ENCODE data around the gene KDM4C. TPM values are rescaled to one million over a fixed set of nuclear protein-coding genes. Genes with fewer than 3 reads are reported as not detected.

The KDM4C gene
- total RNA-seq, 1 experiment from 2014 or later: 16.8 TPM

DNA sequence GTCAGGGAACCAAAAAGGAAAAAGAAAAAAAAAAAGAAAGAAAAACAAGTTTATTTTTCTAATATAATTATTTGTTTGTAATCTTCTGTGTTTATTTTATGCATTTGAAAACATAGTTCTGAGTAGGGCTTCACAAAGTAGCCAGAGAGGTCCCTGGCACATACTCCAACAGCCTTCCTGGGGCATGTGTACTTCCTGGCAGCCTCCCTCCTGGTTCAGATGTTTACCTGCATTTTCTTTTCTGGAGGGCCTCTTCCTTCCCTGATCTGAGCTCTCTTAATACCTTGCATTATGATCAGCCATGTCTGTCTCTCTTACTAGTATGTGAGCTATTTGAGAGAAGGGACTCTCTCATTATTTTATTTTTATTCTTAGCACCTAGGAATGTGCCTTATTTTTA lies 361.8 kb downstream of the KDM4C start:
- no peaks in the 10 kb centered on the region for H3K9me3 ChIP-seq (ENCODE audit: control insufficient read depth in 1 of 2, insufficient read depth in 1 of 2, low read depth in 1 of 2, low read length in 2 of 2)
- H3K9ac ChIP-seq (ENCODE audit: low read length): no peak overlapping the region
- H3K36me3 ChIP-seq (ENCODE audit: control insufficient read depth in 1 of 2, insufficient read depth in 2 of 2, low read length in 2 of 2): no peaks in the 10 kb centered on the region
- ChIA-PET CTCF (no interaction called here), POLR2A (no interaction called here), RAD21 (ENCODE audit: low non-redundant PET in 1 of 2, low total read pairs in 2 of 2, uncharacterized antibody in 2 of 2, unreplicated experiment in 2 of 2) (no interaction called here)
- no peaks in the 10 kb centered on the region for H3K79me2 ChIP-seq (ENCODE audit: insufficient read depth, low read length)
- H4K20me1 ChIP-seq (ENCODE audit: insufficient read depth): no peaks in the 10 kb centered on the region
- H3K9me2 ChIP-seq (ENCODE audit: insufficient read depth): no peaks in the 10 kb centered on the region
- TF ChIP-seq CEBPB (IDR thresholded peaks at IDR 0.05; ENCODE audit: low read depth) (no peak), SIN3A (IDR thresholded peaks at IDR 0.05; ENCODE audit: low read depth) (no peak), ZNF274 (IDR thresholded peaks at IDR 0.05; ENCODE audit: low read depth, low read length) (no peak), FOSL1 (IDR thresholded peaks at IDR 0.05; ENCODE audit: low read depth) (no peak), TCF7L2 (IDR thresholded peaks at IDR 0.05; ENCODE audit: borderline replicate concordance, extremely low read depth, insufficient read depth, insufficient read length) (no peak), POLR2A (IDR thresholded peaks at IDR 0.05; ENCODE audit: borderline replicate concordance, extremely low read depth, insufficient read depth, insufficient read length) (no peak), ZFX (IDR thresholded peaks at IDR 0.05) (no peak), EGR1 (IDR thresholded peaks at IDR 0.05; ENCODE audit: low read depth) (no peak), ELF1 (IDR thresholded peaks at IDR 0.05; ENCODE audit: borderline replicate concordance, low read depth) (no peak), SP1 (IDR thresholded peaks at IDR 0.05; ENCODE audit: low read depth) (no peak), EZH2 (IDR thresholded peaks at IDR 0.05) (no peak), RAD21 (IDR thresholded peaks at IDR 0.05; ENCODE audit: low read depth) (no peak), YY1 (IDR thresholded peaks at IDR 0.05; ENCODE audit: extremely low read depth, insufficient replicate concordance, low read depth, low read length) (no peak), EZH2phosphoT487 (IDR thresholded peaks at IDR 0.05; ENCODE audit: borderline replicate concordance) (no peak)
- TF ChIP-seq, protein P1, sequence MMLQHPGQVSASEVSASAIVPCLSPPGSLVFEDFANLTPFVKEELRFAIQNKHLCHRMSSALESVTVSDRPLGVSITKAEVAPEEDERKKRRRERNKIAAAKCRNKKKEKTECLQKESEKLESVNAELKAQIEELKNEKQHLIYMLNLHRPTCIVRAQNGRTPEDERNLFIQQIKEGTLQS (IDR thresholded peaks at IDR 0.05): no peak
- TF ChIP-seq, protein P2, sequence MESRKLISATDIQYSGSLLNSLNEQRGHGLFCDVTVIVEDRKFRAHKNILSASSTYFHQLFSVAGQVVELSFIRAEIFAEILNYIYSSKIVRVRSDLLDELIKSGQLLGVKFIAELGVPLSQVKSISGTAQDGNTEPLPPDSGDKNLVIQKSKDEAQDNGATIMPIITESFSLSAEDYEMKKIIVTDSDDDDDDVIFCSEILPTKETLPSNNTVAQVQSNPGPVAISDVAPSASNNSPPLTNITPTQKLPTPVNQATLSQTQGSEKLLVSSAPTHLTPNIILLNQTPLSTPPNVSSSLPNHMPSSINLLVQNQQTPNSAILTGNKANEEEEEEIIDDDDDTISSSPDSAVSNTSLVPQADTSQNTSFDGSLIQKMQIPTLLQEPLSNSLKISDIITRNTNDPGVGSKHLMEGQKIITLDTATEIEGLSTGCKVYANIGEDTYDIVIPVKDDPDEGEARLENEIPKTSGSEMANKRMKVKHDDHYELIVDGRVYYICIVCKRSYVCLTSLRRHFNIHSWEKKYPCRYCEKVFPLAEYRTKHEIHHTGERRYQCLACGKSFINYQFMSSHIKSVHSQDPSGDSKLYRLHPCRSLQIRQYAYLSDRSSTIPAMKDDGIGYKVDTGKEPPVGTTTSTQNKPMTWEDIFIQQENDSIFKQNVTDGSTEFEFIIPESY (IDR thresholded peaks at IDR 0.05; ENCODE audit: extremely low read depth, insufficient replicate concordance, low read length): no peak
- TF ChIP-seq, protein P3, sequence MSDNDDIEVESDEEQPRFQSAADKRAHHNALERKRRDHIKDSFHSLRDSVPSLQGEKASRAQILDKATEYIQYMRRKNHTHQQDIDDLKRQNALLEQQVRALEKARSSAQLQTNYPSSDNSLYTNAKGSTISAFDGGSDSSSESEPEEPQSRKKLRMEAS (IDR thresholded peaks at IDR 0.05): no peak
- peaks cover 0 to 16% of the 10 kb centered on the region in 2 experiments; a peak in 2 of 4 replicates for H3K4me1 ChIP-seq (ENCODE audit: control insufficient read depth in 1 of 2, insufficient read depth in 2 of 2, low read length in 2 of 2)
- ATAC-seq (no peak), DNase-seq (ENCODE audit: low read depth, low spot score) (no peak)
- H3K27ac ChIP-seq (ENCODE audit: low read depth, low read length): no peak overlapping the region
- no peak overlapping the region for H3K4me2 ChIP-seq (ENCODE audit: low read length)
- no peaks in the 10 kb centered on the region for H3K27me3 ChIP-seq (ENCODE audit: insufficient read depth, low read length)
- intact Hi-C loops (cut with micrococcal nuclease): no loop called here
- no peak overlapping the region for H2AFZ ChIP-seq (ENCODE audit: low read depth, low read length, poor library complexity, severe bottlenecking)
- no TSS peak for BruUV-seq (replicated peaks)
- H3K4me3 ChIP-seq (replicated peaks in 1 of 2; ENCODE audit: low read depth in 1 of 2, low read length in 2 of 2): no peak overlapping the region
